K562 (cell line): ENCODE results near the gene KRT5. TPM values are rescaled to one million over a fixed set of nuclear protein-coding genes. Genes with fewer than 3 reads are reported as not detected.
A peak's percentile ranks its signal among the peaks of the same experiment; 100 is the strongest.

Experiments
- ATAC-seq: fragments of 200-7000 bp; cut with Tn5 transposase; 3 replicates; pipeline ENCODE4 v1.9.1; 2020; ENCODE audit warnings: moderate library complexity
- BruUV-seq: library from RNA; stranded (reverse); fragments of 400-500 nt; replicated peaks from 2 replicates; lab custom pipeline; 2021; lab: Mats Ljungman, UMichigan
- CTCF ChIA-PET: fragments of 300-600 bp; formaldehyde crosslinking; extraction: SDS; loops from one replicate; lab custom pipeline; 2021; ENCODE audit warnings: low intra/inter-chr PET ratio; lab: Yijun Ruan, JAX
- POLR2A ChIA-PET: fragments of 300-600, 350-650 bp; sonication (Branson Sonifier 250); formaldehyde crosslinking; extraction: SDS; loops from one replicate; lab custom pipeline; 2021; ENCODE audit warnings: antibody characterized with exemption, inconsistent platforms; lab: Yijun Ruan, JAX
- DNase-seq, 4 experiments: peaks; one replicate each; pipeline versions ENCODE4 v3.0.0 to v3.0.0-alpha.2; 2011 to 2018; ENCODE audit warnings: low spot score in 3 of 4, mixed read lengths in 3 of 4; ENCODE audit errors: extremely low read depth in 1 of 4
- FAIRE-seq: peaks from 2 replicates; lab custom pipeline; 2011; peaks lifted over from hg19 to GRCh38; lab: Jason Lieb, UNC
- H2AFZ ChIP-seq: 2 replicates; pipeline ENCODE4 v1.6.0; 2011; ENCODE audit warnings: low read depth, low read length, control low read depth, inconsistent platforms
- H3K27ac ChIP-seq: fragments of 200-600 bp; 3 replicates; pipeline ENCODE4 v1.8.0; 2011; ENCODE audit warnings: low read depth, mild to moderate bottlenecking, control low read depth, inconsistent platforms, low read length, moderate library complexity, mixed read lengths; ENCODE audit errors: extremely low read depth
- H3K27me3 ChIP-seq, 2 experiments: fragments of 300-600 bp in 1 of 2; 2 replicates in 1 of 2; 3 replicates in 1 of 2; pipeline versions ENCODE4 v1.6.0 to v1.8.0; 2011; ENCODE audit warnings: inconsistent platforms in 2 of 2, low read length in 2 of 2, mild to moderate bottlenecking in 1 of 2, mixed read lengths in 1 of 2, moderate library complexity in 1 of 2; ENCODE audit not compliant: control insufficient read depth in 2 of 2, insufficient read depth in 2 of 2
- H3K36me3 ChIP-seq: fragments of 300-600 bp; 3 replicates; pipeline ENCODE4 v1.8.0; 2011; ENCODE audit warnings: mild to moderate bottlenecking, low read length, inconsistent platforms; ENCODE audit not compliant: control insufficient read depth, insufficient read depth
- H3K4me1 ChIP-seq, 2 experiments: fragments of 200-600 bp in 1 of 2; replicated peaks in 1 of 2; 2 replicates in 1 of 2; 3 replicates in 1 of 2; pipeline versions ENCODE4 v1.5.1 to v1.8.0; 2011; ENCODE audit warnings: inconsistent platforms in 2 of 2, low read length in 2 of 2, mild to moderate bottlenecking in 1 of 2, mixed read lengths in 1 of 2, moderate library complexity in 1 of 2; ENCODE audit not compliant: control insufficient read depth in 2 of 2, insufficient read depth in 2 of 2
- H3K4me2 ChIP-seq: 2 replicates; pipeline ENCODE4 v1.6.1; 2011; ENCODE audit warnings: low read length, control low read depth, inconsistent platforms, mixed read lengths; ENCODE audit not compliant: insufficient read depth
- H3K4me3 ChIP-seq: fragments of 200-600 bp; sonication (generic), shearing (Covaris generic); 2 replicates; pipeline ENCODE4 v1.5.1; 2016; ENCODE audit warnings: control low read depth, inconsistent platforms
- H3K79me2 ChIP-seq: fragments of 200-600 bp; 3 replicates; pipeline ENCODE4 v1.8.0; 2011; ENCODE audit warnings: low read length, inconsistent platforms; ENCODE audit not compliant: control insufficient read depth, insufficient read depth
- H3K9ac ChIP-seq, 2 experiments: 2 replicates each; pipeline versions ENCODE4 v1.6.0 to v1.6.1; 2011; ENCODE audit warnings: low read depth in 2 of 2, low read length in 2 of 2, control low read depth in 1 of 2, inconsistent platforms in 1 of 2, mild to moderate bottlenecking in 1 of 2, mixed read lengths in 1 of 2; ENCODE audit not compliant: insufficient read depth in 1 of 2
- H3K9me1 ChIP-seq: one replicate; pipeline ENCODE4 v1.6.0; 2011; ENCODE audit warnings: inconsistent platforms, mild to moderate bottlenecking, low read length, moderate library complexity; ENCODE audit not compliant: control insufficient read depth, insufficient read depth
- H3K9me3 ChIP-seq: replicated peaks from 2 replicates; pipeline ENCODE4 v1.5.1; 2011; ENCODE audit warnings: low read depth, low read length, inconsistent platforms; ENCODE audit not compliant: control insufficient read depth, insufficient read depth
- H4K20me1 ChIP-seq: replicated peaks from 2 replicates; pipeline ENCODE4 v1.6.1; 2011; ENCODE audit warnings: low read length, inconsistent platforms, mixed read lengths; ENCODE audit not compliant: control insufficient read depth, insufficient read depth
- CCNT2 ChIP-seq: IDR thresholded peaks from 2 replicates; pipeline ENCODE4 v1.6.1; 2011; ENCODE audit warnings: borderline replicate concordance, low read depth, mild to moderate bottlenecking, moderate library complexity, mixed read lengths, low read length; ENCODE audit not compliant: insufficient read length; ENCODE audit errors: extremely low read depth
- FOXJ2 ChIP-seq: fragments of 200-800 bp; sonication (Bioruptor generic); IDR thresholded peaks from 2 replicates; pipeline ENCODE4 v1.6.1; 2016; ENCODE audit warnings: missing genetic modification characterization, missing compliant biosample characterization
- MAFK ChIP-seq: IDR thresholded peaks from 2 replicates; pipeline ENCODE4 v1.6.1; 2011; ENCODE audit warnings: low read length, improper control_type of control experiment
- ZNF282 ChIP-seq: sonication (generic); formaldehyde crosslinking; IDR thresholded peaks from 2 replicates; pipeline ENCODE4 v1.8.1; 2023; ENCODE audit warnings: missing genetic modification reagents
- ZNF592 ChIP-seq: fragments of 450-650 bp; IDR thresholded peaks from 2 replicates; pipeline ENCODE4 v1.6.1; 2017; ENCODE audit warnings: antibody characterized with exemption, mild to moderate bottlenecking
- WGBS: fragments of 100-300 bp; shearing (Covaris generic); methylation state at CpG from one replicate; pipeline ENCODE4 v1.1.6; 2016; ENCODE audit warnings: low coverage, mixed read lengths; ENCODE audit not compliant: insufficient coverage; ENCODE audit errors: missing lambda C conversion rate; 5-methylcytosine and 5-hydroxymethylcytosine counted together
- in situ Hi-C: fragments of 300-500 bp; cut with MboI; formaldehyde crosslinking; loops from 4 replicates; pipeline ENCODE4 v1.15.0; 2018; ENCODE audit warnings: inconsistent platforms, mixed read lengths
- intact Hi-C: fragments of 100-400 bp; cut with micrococcal nuclease; formaldehyde crosslinking; loops from 2 replicates; pipeline ENCODE4 v1.14.2; 2022
- polyA plus RNA-seq, 8 experiments: library from polyadenylated mRNA; depleted of rRNA in 4 of 8; stranded (reverse) in 5 of 8; unstranded in 3 of 8; fragments of >200 nt; fragmentation: Nextera tagmentation in 2 of 8; fragmentation: Illumina TruSeq in 1 of 8; extraction: Ambion mirVana in 2 of 8; extraction: Trizol in 1 of 8; gene quantifications; 2 replicates each; pipeline versions ENCODE4 v1.2.1 to v1.2.3, GENCODE V29; 2011 to 2014; ENCODE audit warnings: inconsistent platforms in 1 of 8, missing spikeins in 1 of 8
- total RNA-seq, 7 experiments: library from RNA; depleted of rRNA in 6 of 7; stranded (reverse); fragments of >200 nt in 6 of 7; fragmentation: Illumina TruSeq in 2 of 7; extraction: Trizol in 2 of 7; gene quantifications; 2 replicates each; pipeline versions ENCODE4 v1.2.1 to v1.2.3, GENCODE V29; 2011 to 2021; ENCODE audit warnings: low replicate concordance in 1 of 7
- TF ChIP-seq, protein P1 (sequence below), 3 experiments: IDR thresholded peaks in 2 of 3; conservative IDR thresholded peaks in 1 of 3; 2 replicates each; pipeline ENCODE4 v1.5.1; 2011 to 2012; ENCODE audit warnings: low read length in 3 of 3, mild to moderate bottlenecking in 3 of 3, control low read depth in 2 of 3, improper control_type of control experiment in 1 of 3, inconsistent platforms in 1 of 3, low read depth in 1 of 3, mixed read lengths in 1 of 3, moderate library complexity in 1 of 3; ENCODE audit not compliant: insufficient read depth in 2 of 3
- TF ChIP-seq, protein P2 (sequence below): sonication (generic); formaldehyde crosslinking; IDR thresholded peaks from 2 replicates; pipeline ENCODE4 v1.8.0; 2023; ENCODE audit warnings: missing genetic modification reagents, mild to moderate bottlenecking, borderline replicate concordance

The KRT5 gene
- total and polyA plus RNA-seq, 9 of the 15 experiments (the other 6 are each of a cell fraction or from before 2014, with no cell fraction given), result 0.32 TPM; not detected in 8

GRCh38 chr12:52564582-52564981 lies 44.4 kb upstream of the KRT5 start (continued):
- TF ChIP-seq ZNF592, result no peak
- no peak for TF ChIP-seq ZNF282 (CRISPR knock-in tag)

GRCh38 chr12:52561880-52562449 lies 41.8 kb upstream of the KRT5 start:
- H3K27me3 ChIP-seq, result peaks cover 3 to 36% of the 10 kb centered on the region in 2 experiments; a peak in 2 of 5 replicates
- WGBS, result 3% methylated on average over 3 of the region's 3 CpGs
- no peak overlapping the region for H3K4me3 ChIP-seq
- in situ Hi-C loops, result no loop called here
- no peak overlapping the region for H3K4me2 ChIP-seq
- peak; percentile 59; the same call in 2 of the 3 replicates for ATAC-seq
- peaks cover 0 to 3% of the 10 kb centered on the region in 2 experiments; a peak in 1 of 5 replicates for H3K4me1 ChIP-seq
- no peaks in the 10 kb centered on the region for H3K9me3 ChIP-seq
- H3K79me2 ChIP-seq, result no peaks in the 10 kb centered on the region
- no peak overlapping the region for H2AFZ ChIP-seq
- no peaks in the 10 kb centered on the region for H3K36me3 ChIP-seq
- H3K27ac ChIP-seq, result no peak overlapping the region
- intact Hi-C loops, result no loop called here
- peaks cover 3% of the 10 kb centered on the region for H3K9me1 ChIP-seq
- POLR2A ChIA-PET, result interaction anchor here (0.8 to 1.0 kb wide), 2 partner anchors 147 to 320 kb away, joined by 3 to 4 read pairs; no protein-coding TSS in a partner anchor
- CTCF ChIA-PET, result no interaction called here
- FAIRE-seq, result peak; percentile 26
- DNase-seq, result peak; percentile 6 to 24 (median 19)
- no peak overlapping the region for H3K9ac ChIP-seq
- BruUV-seq, result no TSS peak
- H4K20me1 ChIP-seq, result no peaks in the 10 kb centered on the region
- TF ChIP-seq MAFK (no peak), CCNT2 (no peak), FOXJ2 (tag) (no peak)
- TF ChIP-seq, protein P1, sequence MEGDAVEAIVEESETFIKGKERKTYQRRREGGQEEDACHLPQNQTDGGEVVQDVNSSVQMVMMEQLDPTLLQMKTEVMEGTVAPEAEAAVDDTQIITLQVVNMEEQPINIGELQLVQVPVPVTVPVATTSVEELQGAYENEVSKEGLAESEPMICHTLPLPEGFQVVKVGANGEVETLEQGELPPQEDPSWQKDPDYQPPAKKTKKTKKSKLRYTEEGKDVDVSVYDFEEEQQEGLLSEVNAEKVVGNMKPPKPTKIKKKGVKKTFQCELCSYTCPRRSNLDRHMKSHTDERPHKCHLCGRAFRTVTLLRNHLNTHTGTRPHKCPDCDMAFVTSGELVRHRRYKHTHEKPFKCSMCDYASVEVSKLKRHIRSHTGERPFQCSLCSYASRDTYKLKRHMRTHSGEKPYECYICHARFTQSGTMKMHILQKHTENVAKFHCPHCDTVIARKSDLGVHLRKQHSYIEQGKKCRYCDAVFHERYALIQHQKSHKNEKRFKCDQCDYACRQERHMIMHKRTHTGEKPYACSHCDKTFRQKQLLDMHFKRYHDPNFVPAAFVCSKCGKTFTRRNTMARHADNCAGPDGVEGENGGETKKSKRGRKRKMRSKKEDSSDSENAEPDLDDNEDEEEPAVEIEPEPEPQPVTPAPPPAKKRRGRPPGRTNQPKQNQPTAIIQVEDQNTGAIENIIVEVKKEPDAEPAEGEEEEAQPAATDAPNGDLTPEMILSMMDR (IDR thresholded peaks at IDR 0.05 in 2 of 3, conservative IDR thresholded peaks at IDR 0.05 in 1 of 3; ENCODE audit: insufficient read depth in 2 of 3, low read depth in 1 of 3, low read length in 3 of 3), result peak; percentile 25 to 38 (median 35); a peak in 2 of 6 replicates
- TF ChIP-seq, protein P2, sequence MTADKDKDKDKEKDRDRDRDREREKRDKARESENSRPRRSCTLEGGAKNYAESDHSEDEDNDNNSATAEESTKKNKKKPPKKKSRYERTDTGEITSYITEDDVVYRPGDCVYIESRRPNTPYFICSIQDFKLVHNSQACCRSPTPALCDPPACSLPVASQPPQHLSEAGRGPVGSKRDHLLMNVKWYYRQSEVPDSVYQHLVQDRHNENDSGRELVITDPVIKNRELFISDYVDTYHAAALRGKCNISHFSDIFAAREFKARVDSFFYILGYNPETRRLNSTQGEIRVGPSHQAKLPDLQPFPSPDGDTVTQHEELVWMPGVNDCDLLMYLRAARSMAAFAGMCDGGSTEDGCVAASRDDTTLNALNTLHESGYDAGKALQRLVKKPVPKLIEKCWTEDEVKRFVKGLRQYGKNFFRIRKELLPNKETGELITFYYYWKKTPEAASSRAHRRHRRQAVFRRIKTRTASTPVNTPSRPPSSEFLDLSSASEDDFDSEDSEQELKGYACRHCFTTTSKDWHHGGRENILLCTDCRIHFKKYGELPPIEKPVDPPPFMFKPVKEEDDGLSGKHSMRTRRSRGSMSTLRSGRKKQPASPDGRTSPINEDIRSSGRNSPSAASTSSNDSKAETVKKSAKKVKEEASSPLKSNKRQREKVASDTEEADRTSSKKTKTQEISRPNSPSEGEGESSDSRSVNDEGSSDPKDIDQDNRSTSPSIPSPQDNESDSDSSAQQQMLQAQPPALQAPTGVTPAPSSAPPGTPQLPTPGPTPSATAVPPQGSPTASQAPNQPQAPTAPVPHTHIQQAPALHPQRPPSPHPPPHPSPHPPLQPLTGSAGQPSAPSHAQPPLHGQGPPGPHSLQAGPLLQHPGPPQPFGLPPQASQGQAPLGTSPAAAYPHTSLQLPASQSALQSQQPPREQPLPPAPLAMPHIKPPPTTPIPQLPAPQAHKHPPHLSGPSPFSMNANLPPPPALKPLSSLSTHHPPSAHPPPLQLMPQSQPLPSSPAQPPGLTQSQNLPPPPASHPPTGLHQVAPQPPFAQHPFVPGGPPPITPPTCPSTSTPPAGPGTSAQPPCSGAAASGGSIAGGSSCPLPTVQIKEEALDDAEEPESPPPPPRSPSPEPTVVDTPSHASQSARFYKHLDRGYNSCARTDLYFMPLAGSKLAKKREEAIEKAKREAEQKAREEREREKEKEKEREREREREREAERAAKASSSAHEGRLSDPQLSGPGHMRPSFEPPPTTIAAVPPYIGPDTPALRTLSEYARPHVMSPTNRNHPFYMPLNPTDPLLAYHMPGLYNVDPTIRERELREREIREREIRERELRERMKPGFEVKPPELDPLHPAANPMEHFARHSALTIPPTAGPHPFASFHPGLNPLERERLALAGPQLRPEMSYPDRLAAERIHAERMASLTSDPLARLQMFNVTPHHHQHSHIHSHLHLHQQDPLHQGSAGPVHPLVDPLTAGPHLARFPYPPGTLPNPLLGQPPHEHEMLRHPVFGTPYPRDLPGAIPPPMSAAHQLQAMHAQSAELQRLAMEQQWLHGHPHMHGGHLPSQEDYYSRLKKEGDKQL (CRISPR knock-in tag), result no peak
